ENCODE measurements around the gene JAKMIP2.

DNA sequence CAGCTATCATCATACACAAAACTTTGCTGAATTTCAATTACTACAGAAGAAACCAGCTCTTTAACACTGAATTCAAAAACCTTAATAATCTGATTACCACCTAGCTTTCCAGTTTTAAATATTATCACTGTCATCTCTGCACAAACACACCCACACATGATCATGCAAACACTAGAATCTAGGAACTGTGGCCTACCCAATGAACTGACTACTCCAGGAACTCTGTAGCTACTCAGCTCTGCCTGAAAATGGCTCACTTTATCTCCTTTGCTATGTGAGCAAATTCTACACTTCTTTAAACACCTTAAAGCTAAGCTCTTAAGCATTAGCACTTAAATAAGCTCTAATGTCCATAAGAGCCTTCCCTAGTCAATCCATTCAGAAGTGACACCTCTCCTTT is 149.4 kb downstream of the JAKMIP2 start:
- TF ChIP-seq CTCF (IDR thresholded peaks at IDR 0.05) (no peak), POLR2A (IDR thresholded peaks at IDR 0.05) (no peak)
